Osteoblast (primary cell): Measurements from ENCODE around the gene EMX1. TPM values are rescaled to one million over a fixed set of nuclear protein-coding genes. Genes with fewer than 3 reads are reported as not detected.

Experiments used
- DNase-seq: peaks from one replicate; pipeline ENCODE4 v3.0.0; 2011; ENCODE audit warnings: low spot score, mixed read lengths; ENCODE audit not compliant: insufficient read length; ENCODE audit errors: missing footprints
- H2AFZ ChIP-seq: 2 replicates; pipeline ENCODE4 v1.6.0; 2011; ENCODE audit warnings: mild to moderate bottlenecking, low read length
- H3K27ac ChIP-seq: 2 replicates; pipeline ENCODE4 v1.5.1; 2011; ENCODE audit warnings: mild to moderate bottlenecking, low read depth, low read length, moderate library complexity
- H3K27me3 ChIP-seq: 2 replicates; pipeline ENCODE4 v1.6.0; 2012; ENCODE audit warnings: mild to moderate bottlenecking, control low read depth, inconsistent platforms, low read length, moderate library complexity; ENCODE audit not compliant: insufficient read depth
- H3K36me3 ChIP-seq: 2 replicates; pipeline ENCODE4 v1.5.1; 2011; ENCODE audit warnings: mild to moderate bottlenecking, low read length, control low read depth, moderate library complexity; ENCODE audit not compliant: insufficient read depth
- H3K4me1 ChIP-seq: 2 replicates; pipeline ENCODE4 v1.5.1; 2011; ENCODE audit warnings: mild to moderate bottlenecking, low read length, control low read depth, moderate library complexity; ENCODE audit not compliant: insufficient read depth
- H3K4me2 ChIP-seq: 2 replicates; pipeline ENCODE4 v1.6.0; 2011; ENCODE audit warnings: mild to moderate bottlenecking, low read length; ENCODE audit not compliant: insufficient read depth
- H3K4me3 ChIP-seq: fragments of 200-600 bp; sonication (generic); 3 replicates; pipeline ENCODE4 v1.5.1; 2012; ENCODE audit warnings: mild to moderate bottlenecking, low read length, inconsistent platforms; ENCODE audit not compliant: insufficient read depth
- H3K79me2 ChIP-seq: 2 replicates; pipeline ENCODE4 v1.6.0; 2012; ENCODE audit warnings: mild to moderate bottlenecking, low read length, control low read depth, inconsistent platforms; ENCODE audit not compliant: insufficient read depth
- H3K9me3 ChIP-seq: 2 replicates; pipeline ENCODE4 v1.5.1; 2011; ENCODE audit warnings: low read depth, low read length, control low read depth
- H4K20me1 ChIP-seq: 2 replicates; pipeline ENCODE4 v1.6.0; 2012; ENCODE audit warnings: mild to moderate bottlenecking, low read length, control low read depth; ENCODE audit not compliant: insufficient read depth
- CTCF ChIP-seq: IDR thresholded peaks from 2 replicates; pipeline ENCODE4 v1.5.1; 2011; ENCODE audit warnings: mild to moderate bottlenecking, low read depth, low read length, moderate library complexity; ENCODE audit errors: extremely low read depth
- total RNA-seq: library from RNA; depleted of rRNA; stranded (reverse); fragments of >200 nt; gene quantifications from 2 replicates; pipeline ENCODE4 v1.2.3, GENCODE V29; 2012

The EMX1 gene
- total RNA-seq, 1 donor: not detected

- Histone ChIP-seq H3K27me3 (peaks cover 55% of the 10 kb centered on the region), H3K4me2 (no peak overlapping the region), H4K20me1 (peaks cover 2% of the 10 kb centered on the region), H3K27ac (no peak overlapping the region), H2AFZ (no peak overlapping the region), H3K9me3 (no peaks in the 10 kb centered on the region), H3K4me1 (peaks cover 11% of the 10 kb centered on the region), H3K4me3 (no peak overlapping the region), H3K36me3 (no peaks in the 10 kb centered on the region), H3K79me2 (no peaks in the 10 kb centered on the region)
- DNase-seq: no peak
- no peak for TF ChIP-seq CTCF
Measured at GRCh38 chr2:72896446-72896845, 20.9 kb upstream of the EMX1 start.

GRCh38 chr2:72897785-72898584 is 19.3 kb upstream of the EMX1 start:
- Histone ChIP-seq H3K4me2 (no peak overlapping the region), H3K27ac (no peak overlapping the region), H3K27me3 (peaks cover 70% of the 10 kb centered on the region), H2AFZ (no peak overlapping the region), H4K20me1 (no peaks in the 10 kb centered on the region), H3K4me1 (peaks cover 11% of the 10 kb centered on the region), H3K9me3 (no peaks in the 10 kb centered on the region), H3K36me3 (no peaks in the 10 kb centered on the region), H3K79me2 (no peaks in the 10 kb centered on the region), H3K4me3 (no peak overlapping the region)
- TF ChIP-seq CTCF: no peak
- no peak for DNase-seq

- H4K20me1 ChIP-seq: no peaks in the 10 kb centered on the region
- H3K9me3 ChIP-seq: no peaks in the 10 kb centered on the region
- DNase-seq: no peak
- no peaks in the 10 kb centered on the region for H3K79me2 ChIP-seq
- no peak for TF ChIP-seq CTCF
- no peak overlapping the region for H3K4me3 ChIP-seq
- H3K27me3 ChIP-seq: peaks cover 76% of the 10 kb centered on the region
- no peak overlapping the region for H3K27ac ChIP-seq
- H2AFZ ChIP-seq: no peak overlapping the region
- no peak overlapping the region for H3K4me2 ChIP-seq
- H3K36me3 ChIP-seq: no peaks in the 10 kb centered on the region
- peaks cover 11% of the 10 kb centered on the region for H3K4me1 ChIP-seq
Measured at GRCh38 chr2:72898585-72898906, 18.8 kb upstream of the EMX1 start.

- Histone ChIP-seq H3K4me2 (no peak overlapping the region), H3K4me3 (no peak overlapping the region), H3K4me1 (peaks cover 9% of the 10 kb centered on the region), H3K27me3 (peaks cover 86% of the 10 kb centered on the region), H3K27ac (no peak overlapping the region), H4K20me1 (no peaks in the 10 kb centered on the region), H2AFZ (no peak overlapping the region), H3K9me3 (no peaks in the 10 kb centered on the region), H3K36me3 (no peaks in the 10 kb centered on the region), H3K79me2 (no peaks in the 10 kb centered on the region)
- TF ChIP-seq CTCF: no peak
- no peak for DNase-seq
Measured at GRCh38 chr2:72900191-72900825, 17.0 kb upstream of the EMX1 start.
